H9 (cell line): ENCODE data around the gene CAT. TPM values are rescaled to one million over a fixed set of nuclear protein-coding genes. Genes with fewer than 3 reads are reported as not detected.

Experiments used
- DNase-seq: peaks from one replicate; pipeline ENCODE4 v3.0.0-alpha.2; 2017
- H2AFZ ChIP-seq: one replicate; pipeline ENCODE4 v1.6.1; 2013; ENCODE audit warnings: mild to moderate bottlenecking, low read length, control low read depth, moderate library complexity
- H2AK5ac ChIP-seq: 2 replicates; pipeline ENCODE4 v1.6.1; 2013; ENCODE audit warnings: low read length, control low read depth, mixed read lengths; ENCODE audit not compliant: insufficient read length
- H2BK120ac ChIP-seq: one replicate; pipeline ENCODE4 v1.6.1; 2013; ENCODE audit warnings: low read depth, mild to moderate bottlenecking, low read length, control low read depth, inconsistent platforms; ENCODE audit not compliant: poor library complexity, severe bottlenecking
- H2BK12ac ChIP-seq: 2 replicates; pipeline ENCODE4 v1.6.1; 2013; ENCODE audit warnings: low read length, control low read depth, mixed read lengths, low read depth; ENCODE audit not compliant: insufficient read length
- H2BK15ac ChIP-seq: 2 replicates; pipeline ENCODE4 v1.6.1; 2013; ENCODE audit warnings: low read depth, low read length, control low read depth
- H2BK20ac ChIP-seq: one replicate; pipeline ENCODE4 v1.6.1; 2013; ENCODE audit warnings: low read depth, mild to moderate bottlenecking, low read length, control low read depth, inconsistent platforms; ENCODE audit not compliant: poor library complexity, severe bottlenecking
- H2BK5ac ChIP-seq: 2 replicates; pipeline ENCODE4 v1.6.1; 2013; ENCODE audit warnings: low read length, control low read depth, mixed read lengths; ENCODE audit not compliant: insufficient read length
- H3K14ac ChIP-seq: 2 replicates; pipeline ENCODE4 v1.6.1; 2013; ENCODE audit warnings: low read length, control low read depth; ENCODE audit not compliant: insufficient read depth
- H3K18ac ChIP-seq: 2 replicates; pipeline ENCODE4 v1.6.1; 2013; ENCODE audit warnings: low read depth, mild to moderate bottlenecking, mixed read lengths, low read length, control low read depth; ENCODE audit not compliant: insufficient read length
- H3K23ac ChIP-seq: 2 replicates; pipeline ENCODE4 v1.6.1; 2013; ENCODE audit warnings: low read length, control low read depth, mixed read lengths, low read depth; ENCODE audit not compliant: insufficient read length
- H3K23me2 ChIP-seq: 2 replicates; pipeline ENCODE4 v1.6.1; 2013; ENCODE audit warnings: low read depth, mild to moderate bottlenecking, mixed read lengths, low read length, control low read depth; ENCODE audit not compliant: insufficient read length, poor library complexity, severe bottlenecking
- H3K27ac ChIP-seq: 2 replicates; pipeline ENCODE4 v1.5.1; 2013; ENCODE audit warnings: low read length, control low read depth, mixed read lengths, low read depth; ENCODE audit not compliant: insufficient read length
- H3K27me3 ChIP-seq: 2 replicates; pipeline ENCODE4 v1.6.1; 2013; ENCODE audit warnings: low read length, control low read depth, inconsistent platforms; ENCODE audit not compliant: insufficient read depth
- H3K4ac ChIP-seq: 2 replicates; pipeline ENCODE4 v1.6.1; 2013; ENCODE audit warnings: low read depth, mild to moderate bottlenecking, control low read depth, inconsistent platforms, low read length, moderate library complexity
- H3K4me1 ChIP-seq: 2 replicates; pipeline ENCODE4 v1.6.1; 2013; ENCODE audit warnings: low read length, control low read depth, inconsistent platforms; ENCODE audit not compliant: insufficient read depth
- H3K4me2 ChIP-seq: 2 replicates; pipeline ENCODE4 v1.6.1; 2013; ENCODE audit warnings: low read length, control low read depth, mixed read lengths; ENCODE audit not compliant: insufficient read length, insufficient read depth
- H3K56ac ChIP-seq: 2 replicates; pipeline ENCODE4 v1.6.1; 2013; ENCODE audit warnings: low read depth, mild to moderate bottlenecking, mixed read lengths, low read length, control low read depth; ENCODE audit not compliant: insufficient read length
- H3K79me1 ChIP-seq: 2 replicates; pipeline ENCODE4 v1.6.1; 2013; ENCODE audit warnings: low read depth, mild to moderate bottlenecking, moderate library complexity, low read length, control low read depth, inconsistent platforms; ENCODE audit not compliant: insufficient read depth, poor library complexity, severe bottlenecking
- H3K79me2 ChIP-seq: 2 replicates; pipeline ENCODE4 v1.6.1; 2013; ENCODE audit warnings: low read length, control low read depth, inconsistent platforms; ENCODE audit not compliant: insufficient read depth
- H3K9ac ChIP-seq: 2 replicates; pipeline ENCODE4 v1.6.1; 2013; ENCODE audit warnings: low read length, control low read depth, mixed read lengths; ENCODE audit not compliant: insufficient read length; ENCODE audit errors: extremely low read depth
- H3K9me3 ChIP-seq: one replicate; pipeline ENCODE4 v1.6.1; 2013; ENCODE audit warnings: low read depth, low read length, inconsistent platforms; ENCODE audit not compliant: control insufficient read depth
- H3T11ph ChIP-seq: one replicate; pipeline ENCODE4 v1.6.1; 2013; ENCODE audit warnings: mild to moderate bottlenecking, low read length, control low read depth, inconsistent platforms
- H4K20me1 ChIP-seq: one replicate; pipeline ENCODE4 v1.6.1; 2013; ENCODE audit not compliant: control insufficient read depth, insufficient read length, insufficient read depth
- H4K5ac ChIP-seq: 2 replicates; pipeline ENCODE4 v1.6.1; 2013; ENCODE audit warnings: low read depth, mild to moderate bottlenecking, mixed read lengths, low read length, control low read depth; ENCODE audit not compliant: insufficient read length
- H4K8ac ChIP-seq: replicated peaks from 2 replicates; pipeline ENCODE4 v1.6.1; 2013; ENCODE audit warnings: low read length, control low read depth, mixed read lengths, low read depth; ENCODE audit not compliant: insufficient read length
- H4K91ac ChIP-seq: 2 replicates; pipeline ENCODE4 v1.6.1; 2013; ENCODE audit warnings: low read depth, mild to moderate bottlenecking, moderate library complexity, mixed read lengths, low read length, control low read depth; ENCODE audit not compliant: insufficient read length
- H3K27ac Mint-ChIP-seq, 3 experiments: 2 replicates in 2 of 3; 3 replicates in 1 of 3; pipeline ENCODE4 v1.8.0; 2020 to 2021; ENCODE audit warnings: mixed read lengths in 3 of 3, mild to moderate bottlenecking in 1 of 3, moderate library complexity in 1 of 3
- H3K27me3 Mint-ChIP-seq: 2 replicates; pipeline ENCODE4 v1.8.0; 2021; ENCODE audit warnings: low read depth, mild to moderate bottlenecking, moderate library complexity, mixed read lengths
- H3K36me3 Mint-ChIP-seq, 3 experiments: 2 replicates in 2 of 3; 3 replicates in 1 of 3; pipeline ENCODE4 v1.8.0; 2020 to 2021; ENCODE audit warnings: low read depth in 3 of 3, mixed read lengths in 3 of 3; ENCODE audit not compliant: insufficient read depth in 1 of 3
- H3K4me1 Mint-ChIP-seq, 2 experiments: 2 replicates each; pipeline ENCODE4 v1.8.0; 2020; ENCODE audit warnings: mixed read lengths in 2 of 2
- H3K4me3 Mint-ChIP-seq, 2 experiments: 2 replicates in 1 of 2; 3 replicates in 1 of 2; pipeline ENCODE4 v1.8.0; 2020 to 2021; ENCODE audit warnings: mild to moderate bottlenecking in 2 of 2, mixed read lengths in 2 of 2, moderate library complexity in 1 of 2
- H3K9me3 Mint-ChIP-seq, 2 experiments: 2 replicates in 1 of 2; 3 replicates in 1 of 2; pipeline ENCODE4 v1.8.0; 2020; ENCODE audit warnings: mild to moderate bottlenecking in 2 of 2, mixed read lengths in 2 of 2, moderate library complexity in 1 of 2
- CTCF ChIP-seq: fragments of 200-600 bp; sonication (generic); conservative IDR thresholded peaks from 3 replicates; pipeline ENCODE4 v1.8.0; 2021; ENCODE audit warnings: antibody characterized with exemption, mild to moderate bottlenecking
- whole genome bisulfite sequencing: extraction: QIAGEN DNeasy Blood & Tissue Kit; methylation state at CpG from one replicate; pipeline ENCODE4 v1.1.7; 2013; ENCODE audit warnings: missing lambda C conversion rate, low lambda C conversion rate, mixed read lengths; ENCODE audit not compliant: insufficient read length; ENCODE audit errors: extremely low coverage; 5-methylcytosine and 5-hydroxymethylcytosine counted together
- total RNA-seq: library from RNA; stranded (reverse); gene quantifications from 2 replicates; pipeline ENCODE4 v1.2.1, GENCODE V29; 2021

The CAT gene
- total RNA-seq, 1 experiment from 2014 or later, result 9.9 TPM

GRCh38 chr11:34513682-34514449 is 75.1 kb downstream of the CAT start, which contains the start of gene ELF5:
Gene ELF5 (minus strand): TSS chr11:34513794. CDS start chr11:34505749, 8,045 bp downstream.
- no peak within 1 kb of the TSS for H2BK12ac ChIP-seq
- H4K5ac ChIP-seq, result no peak within 1 kb of the TSS
- no peak within 1 kb of the TSS for H3K56ac ChIP-seq
- Mint-ChIP-seq H3K4me3 (no peak within 1 kb of the TSS), H3K36me3 (no peaks in the 10 kb centered on the region), H3K9me3 (no peaks in the 10 kb centered on the region), H3K27me3 (no peaks in the 10 kb centered on the region), H3K4me1 (peaks cover 7 to 16% of the 10 kb centered on the region in 2 experiments), H3K27ac (peak within 1 kb of the TSS in 1 of 3 experiments; percentile 41; a peak in 3 of 7 replicates)
- no peak within 1 kb of the TSS for H4K91ac ChIP-seq
- H3K23ac ChIP-seq, result no peak within 1 kb of the TSS
- no peaks in the 10 kb centered on the region for H3K79me1 ChIP-seq
- H2BK20ac ChIP-seq, result no peak within 1 kb of the TSS
- H2BK120ac ChIP-seq, result no peak within 1 kb of the TSS
- no peak within 1 kb of the TSS for H3K4ac ChIP-seq
- H3K14ac ChIP-seq, result no peak within 1 kb of the TSS
- no peaks in the 10 kb centered on the region for H4K20me1 ChIP-seq
- no peaks in the 10 kb centered on the region for H3K9me3 ChIP-seq
- no CpG with 5 or more reads among the region's 17 CpGs for WGBS
- no peaks in the 10 kb centered on the region for H3K4me1 ChIP-seq
- H3K18ac ChIP-seq, result no peak within 1 kb of the TSS
- H3K23me2 ChIP-seq, result no peaks in the 10 kb centered on the region
- H3K4me2 ChIP-seq, result no peak within 1 kb of the TSS
- H3K27ac ChIP-seq, result no peak within 1 kb of the TSS
- no peak within 1 kb of the TSS for H3K9ac ChIP-seq
- H3K79me2 ChIP-seq, result no peaks in the 10 kb centered on the region
- H2BK5ac ChIP-seq, result no peak within 1 kb of the TSS
- no peak for DNase-seq
- no peak within 1 kb of the TSS for H2AFZ ChIP-seq
- no peak for TF ChIP-seq CTCF
- no peak within 1 kb of the TSS for H3T11ph ChIP-seq
- H4K8ac ChIP-seq, result no peak within 1 kb of the TSS
- no peak within 1 kb of the TSS for H2AK5ac ChIP-seq
- no peaks in the 10 kb centered on the region for H3K27me3 ChIP-seq
- H2BK15ac ChIP-seq, result no peak within 1 kb of the TSS
